Vagina (tissue), 2 donors: ENCODE results near the gene C5orf15.

Experiments
- CTCF ChIP-seq, 3 experiments: fragments of 450-650 bp in 2 of 3; fragments of 200-600 bp in 1 of 3; sonication (generic) in 1 of 3; IDR thresholded peaks; one replicate each; pipeline ENCODE4 v1.5.1; 2017 to 2019; ENCODE audit warnings: antibody characterized with exemption in 3 of 3, mild to moderate bottlenecking in 2 of 3, moderate library complexity in 2 of 3
- POLR2A ChIP-seq, 2 donors: fragments of 450-650 bp; IDR thresholded peaks; one replicate each; pipeline ENCODE4 v1.6.1; 2017; ENCODE audit warnings: antibody characterized with exemption in 2 of 2, mild to moderate bottlenecking in 2 of 2, moderate library complexity in 2 of 2

DNA sequence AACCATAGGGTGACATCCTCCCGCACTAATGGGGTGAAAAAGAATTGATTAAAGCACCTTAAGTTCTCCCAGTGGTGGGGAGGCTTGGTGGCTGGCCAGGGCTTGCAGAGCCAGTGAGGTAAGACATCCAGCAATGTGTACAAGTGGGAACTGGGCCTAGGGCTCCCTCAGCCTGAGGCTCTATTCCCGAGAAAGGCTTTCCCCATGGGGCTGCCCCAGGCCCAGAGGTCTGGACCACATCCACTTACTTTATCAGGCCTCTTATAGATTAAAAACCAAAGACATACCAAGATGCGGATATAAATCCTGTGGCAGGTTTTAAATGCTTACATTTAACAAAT lies 35.3 kb downstream of the C5orf15 start:
- TF ChIP-seq POLR2A (IDR thresholded peaks at IDR 0.05) (no peak), CTCF (IDR thresholded peaks at IDR 0.05) (no peak)
